AG09319 (cell line): ENCODE data around the gene EML6.

Experiments used
- DNase-seq: peaks from one replicate; pipeline ENCODE4 v3.0.0-alpha.2; 2010; ENCODE audit warnings: low read depth; ENCODE audit errors: extremely low read depth
- TF ChIP-seq, protein P1 (sequence below): IDR thresholded peaks from 2 replicates; pipeline ENCODE4 v1.5.1; 2011; ENCODE audit warnings: low read depth, mild to moderate bottlenecking, inconsistent platforms, low read length, moderate library complexity

EML6 gene

DNA sequence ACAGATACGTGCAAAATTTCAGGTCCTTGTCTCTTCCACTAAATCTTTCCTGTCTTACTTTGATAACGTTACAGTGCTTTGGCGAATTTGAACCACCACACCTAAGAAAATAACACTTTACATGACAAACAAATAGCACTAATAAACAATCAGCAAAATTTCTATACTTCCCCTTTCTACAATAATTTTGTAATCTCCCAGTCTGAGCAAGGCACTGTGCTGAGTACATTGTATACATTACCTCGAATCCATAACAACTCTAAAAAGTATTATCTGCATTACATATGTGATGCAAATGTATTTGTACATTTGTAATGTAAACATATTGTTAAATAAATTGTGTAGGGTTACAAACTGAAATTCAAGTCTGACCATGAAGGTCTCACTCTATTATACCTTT, 276.9 kb downstream of the EML6 start:
- TF ChIP-seq, protein P1, sequence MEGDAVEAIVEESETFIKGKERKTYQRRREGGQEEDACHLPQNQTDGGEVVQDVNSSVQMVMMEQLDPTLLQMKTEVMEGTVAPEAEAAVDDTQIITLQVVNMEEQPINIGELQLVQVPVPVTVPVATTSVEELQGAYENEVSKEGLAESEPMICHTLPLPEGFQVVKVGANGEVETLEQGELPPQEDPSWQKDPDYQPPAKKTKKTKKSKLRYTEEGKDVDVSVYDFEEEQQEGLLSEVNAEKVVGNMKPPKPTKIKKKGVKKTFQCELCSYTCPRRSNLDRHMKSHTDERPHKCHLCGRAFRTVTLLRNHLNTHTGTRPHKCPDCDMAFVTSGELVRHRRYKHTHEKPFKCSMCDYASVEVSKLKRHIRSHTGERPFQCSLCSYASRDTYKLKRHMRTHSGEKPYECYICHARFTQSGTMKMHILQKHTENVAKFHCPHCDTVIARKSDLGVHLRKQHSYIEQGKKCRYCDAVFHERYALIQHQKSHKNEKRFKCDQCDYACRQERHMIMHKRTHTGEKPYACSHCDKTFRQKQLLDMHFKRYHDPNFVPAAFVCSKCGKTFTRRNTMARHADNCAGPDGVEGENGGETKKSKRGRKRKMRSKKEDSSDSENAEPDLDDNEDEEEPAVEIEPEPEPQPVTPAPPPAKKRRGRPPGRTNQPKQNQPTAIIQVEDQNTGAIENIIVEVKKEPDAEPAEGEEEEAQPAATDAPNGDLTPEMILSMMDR = no peak
- no peak for DNase-seq

DNA sequence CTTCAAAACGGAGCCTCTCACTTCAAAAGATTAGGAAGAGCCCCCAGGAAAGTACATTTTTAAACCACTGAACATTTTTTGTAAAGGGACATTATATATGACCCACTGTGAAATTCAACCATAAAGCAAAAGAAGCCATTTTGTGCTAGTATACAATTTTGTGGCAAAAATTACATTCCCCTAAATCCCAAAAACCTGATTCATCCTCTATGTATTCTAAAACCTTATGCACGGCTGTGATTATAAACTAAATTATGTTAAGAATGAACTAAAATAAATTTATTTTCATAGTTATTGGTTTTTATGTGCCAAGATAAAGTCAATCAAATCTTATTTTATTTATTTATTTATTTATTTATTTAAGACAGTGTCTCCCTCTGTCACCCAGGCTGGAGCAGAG, 278.3 kb downstream of the EML6 start:
- TF ChIP-seq, protein P1 = no peak
- no peak for DNase-seq

DNA sequence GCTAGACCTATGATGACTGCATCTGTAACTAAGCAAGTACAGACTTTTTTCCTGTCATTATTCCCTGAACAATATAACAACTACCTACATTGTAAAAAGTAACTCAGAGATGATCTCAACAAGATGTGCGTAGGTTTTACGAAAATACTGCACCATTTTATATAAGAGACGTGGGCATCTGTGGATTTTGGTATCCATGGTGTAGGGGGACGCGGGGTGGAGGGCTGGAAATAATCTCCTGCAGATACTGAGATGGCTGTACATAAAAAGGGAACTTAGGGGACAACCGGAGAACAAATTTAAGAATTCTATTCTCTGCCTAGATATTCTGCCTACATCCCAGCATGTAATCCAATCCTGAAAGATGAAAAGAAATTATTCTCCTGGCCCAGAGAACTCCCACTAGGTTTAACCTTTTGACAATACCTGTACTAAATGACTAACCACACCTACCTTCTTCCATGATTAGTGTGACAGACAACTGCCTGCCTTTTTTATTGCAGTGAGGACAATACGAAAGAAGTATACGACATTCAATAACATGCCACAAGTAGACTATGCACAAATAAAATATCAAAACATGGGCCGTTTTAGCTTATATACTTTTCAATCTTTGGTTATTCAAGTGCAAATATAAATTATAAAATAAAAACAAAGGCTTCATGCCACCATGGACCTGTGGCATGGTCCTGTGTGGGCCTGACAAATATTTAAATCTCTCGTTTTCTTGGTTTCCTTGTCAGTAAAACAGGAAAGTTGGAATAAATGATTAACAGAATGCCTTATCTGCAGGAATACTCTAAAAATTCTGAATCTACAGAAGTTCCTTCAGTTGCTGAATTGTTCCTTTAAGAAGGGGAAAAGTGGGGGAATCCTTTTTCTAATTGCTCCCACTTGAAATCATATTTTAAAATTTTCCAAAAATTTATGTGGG, 280.5 kb downstream of the EML6 start:
- TF ChIP-seq, protein P1 = no peak
- DNase-seq = no peak

DNA sequence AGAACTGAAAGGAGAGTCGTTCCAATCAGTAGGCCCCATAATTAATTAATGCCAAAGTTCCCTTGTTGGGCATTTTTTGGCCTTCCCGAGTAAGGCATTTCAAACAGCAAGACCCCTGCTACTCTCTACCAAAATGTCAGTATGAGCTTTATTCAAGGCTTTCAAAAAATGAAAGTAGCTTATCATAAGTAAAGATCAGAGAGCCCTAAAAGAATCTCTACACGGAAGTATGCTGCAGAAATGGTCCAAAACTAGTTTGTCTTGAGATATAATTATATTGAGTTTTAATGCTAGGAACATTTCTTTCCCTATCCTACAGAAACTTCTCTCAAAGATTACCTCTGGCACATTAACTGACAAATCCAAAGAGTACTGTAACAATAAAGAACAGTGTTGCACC, 282.8 kb downstream of the EML6 start:
- DNase-seq = no peak
- TF ChIP-seq, protein P1 = no peak

DNA sequence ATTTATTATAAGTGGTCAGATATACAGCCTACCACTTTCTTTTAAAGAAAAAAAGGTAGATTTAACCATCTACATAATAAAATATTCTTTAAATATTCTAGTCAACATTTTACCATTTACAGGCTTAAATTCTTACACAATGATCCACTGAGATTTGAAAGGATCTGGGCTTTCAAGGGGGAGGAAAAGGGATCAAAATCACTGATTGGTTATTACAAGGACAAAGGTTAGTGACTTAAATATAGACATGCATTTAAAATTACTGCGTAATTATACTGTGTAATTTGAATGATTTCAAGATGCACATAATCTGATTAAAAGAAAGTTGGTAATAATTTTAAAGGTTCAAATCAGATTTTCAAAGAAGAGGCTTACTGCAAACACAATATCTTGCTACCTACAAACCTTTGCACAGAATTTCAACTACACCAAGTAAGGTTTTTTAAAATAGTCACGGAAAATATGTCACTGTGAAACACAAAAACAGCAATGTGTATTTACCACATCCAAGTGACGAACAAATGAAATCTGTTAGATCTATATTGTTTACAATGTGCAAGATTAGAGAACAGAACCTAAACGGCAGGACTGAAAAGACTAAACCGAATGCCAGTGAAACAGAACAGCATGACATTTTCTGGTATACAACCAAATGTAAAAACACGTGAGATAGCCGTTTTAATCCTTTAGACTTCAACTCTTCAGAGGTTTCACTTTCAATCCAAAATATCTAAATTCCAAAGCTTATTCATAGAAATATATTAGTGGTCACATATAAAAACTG, 286.0 kb downstream of the EML6 start:
- DNase-seq = no peak
- TF ChIP-seq, protein P1 = no peak

DNA sequence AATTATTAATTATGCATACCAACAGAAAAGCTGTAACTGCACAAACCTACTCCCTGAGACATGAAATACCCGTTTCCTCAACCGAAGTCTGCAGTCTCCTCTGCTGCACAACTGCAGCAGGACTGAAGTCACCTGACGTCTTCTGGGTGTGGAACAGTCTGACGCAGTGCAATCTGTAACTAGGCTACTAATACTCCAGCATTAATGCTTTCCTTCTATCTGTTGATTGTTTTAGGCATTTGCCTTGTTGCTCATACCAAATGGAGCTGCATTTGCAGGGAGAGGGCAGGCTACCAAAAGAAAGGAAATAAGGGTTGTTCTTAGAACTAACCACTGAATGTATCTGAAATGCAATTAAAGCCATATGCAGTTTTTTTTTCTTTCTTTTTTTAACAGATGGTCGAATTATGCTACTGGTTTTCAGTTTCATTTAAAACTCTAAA, 286.7 kb downstream of the EML6 start:
- TF ChIP-seq, protein P1 = no peak
- DNase-seq = peak; percentile 24

DNA sequence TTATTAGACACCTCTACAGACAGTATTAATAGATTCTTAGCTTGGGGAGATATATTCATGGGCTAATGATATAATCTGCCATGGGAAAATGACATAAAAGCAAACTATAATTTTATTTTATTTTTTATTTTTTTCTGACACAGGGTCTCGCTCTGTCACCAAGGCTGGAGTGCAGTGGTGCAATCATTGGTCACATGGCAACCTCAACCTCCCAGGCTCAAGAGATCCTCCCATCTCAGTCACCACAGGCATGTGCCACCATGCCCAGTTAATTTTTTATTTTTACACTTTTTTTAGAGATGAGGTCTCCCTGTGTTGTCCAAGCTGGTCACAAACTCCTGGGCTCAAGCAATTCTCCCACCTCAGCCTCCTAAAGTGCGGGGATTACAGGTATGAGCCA, 287.5 kb downstream of the EML6 start:
- no peak for DNase-seq
- TF ChIP-seq, protein P1 = no peak
